ENCODE results near the gene COX7B. TPM values are rescaled to one million over a fixed set of nuclear protein-coding genes. Genes with fewer than 3 reads are reported as not detected.
A peak's percentile ranks its signal among the peaks of the same experiment; 100 is the strongest.
"Not testable (repeated sequence)": the region's sequence is repeated elsewhere in the genome, so short reads cannot be mapped to it uniquely, and the experiment has no call there.

COX7B gene
- 100 to 1,000 TPM; 295 to 320 TPM for total RNA-seq

GRCh38 chrX:77899081-77899828 is at the start of gene COX7B:
Gene COX7B, plus strand, starts transcription at chrX:77899468. Its CDS starts 86 bp downstream, at chrX:77899554.
- intact Hi-C loops (cut with micrococcal nuclease), result loop anchor here (1.0 to 10.0 kb wide), 9 partner anchors 11 to 1752 kb away; partner anchors contain the start of genes ATP7A, FGF16, PBDC1 and PGK1

GRCh38 chrX:77875372-77875771 is 23.9 kb upstream of the COX7B start:
- POLR2A ChIA-PET, result no interaction called here
- Mint-ChIP-seq H3K9me3 (no peaks in the 10 kb centered on the region), H3K27me3 (no peaks in the 10 kb centered on the region), H3K4me3 (no peak overlapping the region), H3K4me1 (ENCODE audit: low read depth) (peaks cover 2% of the 10 kb centered on the region), H3K36me3 (peaks cover 11% of the 10 kb centered on the region), H3K27ac (no peak overlapping the region)
- intact Hi-C loops (cut with micrococcal nuclease), result no loop called here
- CTCF ChIA-PET, result interaction anchor here (1.2 kb wide), 1 partner anchor 150 kb away, joined by 4 read pairs; no protein-coding TSS in a partner anchor
- DNase-seq, result no peak

More at GRCh38 chrX:77899081-77899828, at the start of gene COX7B:
- Mint-ChIP-seq H3K27me3 (no peaks in the 10 kb centered on the region), H3K4me1 (ENCODE audit: low read depth) (peaks cover 18% of the 10 kb centered on the region), H3K36me3 (peaks cover 18% of the 10 kb centered on the region), H3K9me3 (no peaks in the 10 kb centered on the region), H3K4me3 (peak within 1 kb of the TSS; percentile 92), H3K27ac (peak within 1 kb of the TSS; percentile 97)
- POLR2A ChIA-PET, result interaction anchor here (0.9 to 2.2 kb wide), 5 partner anchors 12 to 207 kb away, joined by 3 to 10 read pairs (median 5); partner anchors contain the start of genes ATP7A and PGK1
- DNase-seq, result peak; percentile 72
- CTCF ChIA-PET, result interaction anchor here (0.6 to 3.0 kb wide), 7 partner anchors 11 to 207 kb away, joined by 3 to 20 read pairs (median 5); partner anchors contain the start of gene ATP7A

GRCh38 chrX:77881418-77881817 is 17.9 kb upstream of the COX7B start:
- H3K36me3 Mint-ChIP-seq; H3K27me3 Mint-ChIP-seq; H3K4me3 Mint-ChIP-seq; H3K4me1 Mint-ChIP-seq (ENCODE audit: low read depth); DNase-seq; H3K27ac Mint-ChIP-seq; H3K9me3 Mint-ChIP-seq; CTCF ChIA-PET; intact Hi-C loops (cut with micrococcal nuclease); POLR2A ChIA-PET: not testable (repeated sequence)

GRCh38 chrX:77892887-77893286 is 6.4 kb upstream of the COX7B start:
- intact Hi-C loops (cut with micrococcal nuclease), result loop anchor here (10.0 kb wide), 1 partner anchor 1718 kb away; the partner anchor contains the start of gene PBDC1
- Mint-ChIP-seq H3K36me3 (peaks cover 11% of the 10 kb centered on the region), H3K4me1 (ENCODE audit: low read depth) (peaks cover 30% of the 10 kb centered on the region), H3K4me3 (peak overlapping the region; percentile 8), H3K9me3 (no peaks in the 10 kb centered on the region), H3K27ac (no peak overlapping the region), H3K27me3 (no peaks in the 10 kb centered on the region)
- ChIA-PET POLR2A (no interaction called here), CTCF (no interaction called here)
- no peak for DNase-seq

GRCh38 chrX:77893713-77894112 is 5.6 kb upstream of the COX7B start:
- peaks cover 11% of the 10 kb centered on the region for H3K36me3 Mint-ChIP-seq
- H3K9me3 Mint-ChIP-seq, result no peaks in the 10 kb centered on the region
- no peak overlapping the region for H3K27ac Mint-ChIP-seq
- intact Hi-C loops (cut with micrococcal nuclease), result loop anchor here (10.0 kb wide), 1 partner anchor 1719 kb away; the partner anchor contains the start of gene PBDC1
- ChIA-PET CTCF (no interaction called here), POLR2A (no interaction called here)
- peaks cover 30% of the 10 kb centered on the region for H3K4me1 Mint-ChIP-seq (ENCODE audit: low read depth)
- DNase-seq, result no peak
- H3K4me3 Mint-ChIP-seq, result peak overlapping the region; percentile 98
- H3K27me3 Mint-ChIP-seq, result no peaks in the 10 kb centered on the region

GRCh38 chrX:77894921-77895886 is 4.1 kb upstream of the COX7B start, which contains the start of gene MAGT1:
Gene MAGT1, minus strand, starts transcription at chrX:77895435. Its CDS starts 25 bp downstream, at chrX:77895410.
- H3K27ac Mint-ChIP-seq, result peak within 1 kb of the TSS; percentile 97
- ChIA-PET POLR2A (no interaction called here), CTCF (interaction anchor here (0.6 kb wide), 1 partner anchor 130 kb away, joined by 3 read pairs; no protein-coding TSS in a partner anchor)
- intact Hi-C loops (cut with micrococcal nuclease), result loop anchor here (1.0 to 10.0 kb wide), 6 partner anchors 109 to 1748 kb away; partner anchors contain the start of genes ATRX and PBDC1
- no peaks in the 10 kb centered on the region for H3K27me3 Mint-ChIP-seq
- no peaks in the 10 kb centered on the region for H3K9me3 Mint-ChIP-seq
- H3K36me3 Mint-ChIP-seq, result peaks cover 7% of the 10 kb centered on the region
- peaks cover 25% of the 10 kb centered on the region for H3K4me1 Mint-ChIP-seq (ENCODE audit: low read depth)
- peak within 1 kb of the TSS; percentile 98 for H3K4me3 Mint-ChIP-seq
- peak; percentile 93 for DNase-seq

GRCh38 chrX:77900688-77901087 is 1.4 kb downstream of the COX7B start:
- DNase-seq, result no peak
- Mint-ChIP-seq H3K36me3 (peaks cover 21% of the 10 kb centered on the region), H3K4me1 (ENCODE audit: low read depth) (peaks cover 18% of the 10 kb centered on the region), H3K4me3 (peak overlapping the region; percentile 92), H3K9me3 (no peaks in the 10 kb centered on the region), H3K27ac (peak overlapping the region; percentile 97), H3K27me3 (no peaks in the 10 kb centered on the region)
- CTCF ChIA-PET, result interaction anchor here (1.0 to 3.0 kb wide), 3 partner anchors 8 to 124 kb away, joined by 3 to 17 read pairs (median 5); partner anchors contain the start of gene ATP7A
- intact Hi-C loops (cut with micrococcal nuclease), result no loop called here
- POLR2A ChIA-PET, result no interaction called here

GRCh38 chrX:77901506-77901905 is 2.2 kb downstream of the COX7B start:
- peaks cover 18% of the 10 kb centered on the region for H3K4me1 Mint-ChIP-seq (ENCODE audit: low read depth)
- intact Hi-C loops (cut with micrococcal nuclease), result no loop called here
- H3K27ac Mint-ChIP-seq, result peak overlapping the region; percentile 70
- H3K9me3 Mint-ChIP-seq, result no peaks in the 10 kb centered on the region
- H3K36me3 Mint-ChIP-seq, result peaks cover 21% of the 10 kb centered on the region
- H3K4me3 Mint-ChIP-seq, result peak overlapping the region; percentile 92
- ChIA-PET CTCF (interaction anchor here (0.6 to 1.6 kb wide), 3 partner anchors 9 to 124 kb away, joined by 4 to 5 read pairs (median 5); partner anchors contain the start of gene ATP7A), POLR2A (no interaction called here)
- H3K27me3 Mint-ChIP-seq, result no peaks in the 10 kb centered on the region
- no peak for DNase-seq

GRCh38 chrX:77910108-77910840 is 11.0 kb downstream of the COX7B start, which contains the start of gene ATP7A:
Gene ATP7A, plus strand, starts transcription at chrX:77910693. Its CDS starts 60,949 bp downstream, at chrX:77971642.
- intact Hi-C loops (cut with micrococcal nuclease), result loop anchor here (1.0 to 5.0 kb wide), 7 partner anchors 11 to 607 kb away; partner anchors contain the start of genes COX7B and PGK1
- peaks cover 3% of the 10 kb centered on the region for H3K36me3 Mint-ChIP-seq
- H3K27ac Mint-ChIP-seq, result peak within 1 kb of the TSS; percentile 99
- H3K27me3 Mint-ChIP-seq, result no peaks in the 10 kb centered on the region
- CTCF ChIA-PET, result interaction anchor here (1.5 to 4.7 kb wide), 4 partner anchors 8 to 115 kb away, joined by 5 to 27 read pairs (median 11); partner anchors contain the start of gene COX7B
- no peaks in the 10 kb centered on the region for H3K9me3 Mint-ChIP-seq
- POLR2A ChIA-PET, result interaction anchor here (0.6 to 2.5 kb wide), 2 partner anchors 11 to 224 kb away, joined by 4 to 10 read pairs; partner anchors contain the start of gene COX7B
- peak within 1 kb of the TSS; percentile 99 for H3K4me3 Mint-ChIP-seq
- peak; percentile 95 for DNase-seq
- H3K4me1 Mint-ChIP-seq (ENCODE audit: low read depth), result peaks cover 19% of the 10 kb centered on the region

GRCh38 chrX:77917294-77917933 is 18.1 kb downstream of the COX7B start:
- DNase-seq, result no peak
- Mint-ChIP-seq H3K27me3 (no peaks in the 10 kb centered on the region), H3K9me3 (no peaks in the 10 kb centered on the region), H3K36me3 (peaks cover 1% of the 10 kb centered on the region), H3K4me1 (ENCODE audit: low read depth) (peaks cover 26% of the 10 kb centered on the region), H3K27ac (peak overlapping the region; percentile 57), H3K4me3 (peak overlapping the region; percentile 55)
- intact Hi-C loops (cut with micrococcal nuclease), result no loop called here
- ChIA-PET POLR2A (interaction anchor here (0.5 kb wide), 1 partner anchor 9 kb away, joined by 3 read pairs; no protein-coding TSS in a partner anchor), CTCF (interaction anchor here (0.9 kb wide), 1 partner anchor 108 kb away, joined by 4 read pairs; no protein-coding TSS in a partner anchor)

All from activated CD4-positive, alpha-beta memory T cell treated with anti-CD3 and anti-CD28 coated beads for 36 hours (primary cell).